GM19043 (cell line): ENCODE results near the gene DNAI2.

ENCODE experiments used
- ATAC-seq: cut with Tn5 transposase; IDR thresholded peaks from one replicate; pipeline ENCODE4 v1.9.1; 2021; ENCODE audit warnings: low read depth; ENCODE audit not compliant: unreplicated experiment

Gene DNAI2

DNA sequence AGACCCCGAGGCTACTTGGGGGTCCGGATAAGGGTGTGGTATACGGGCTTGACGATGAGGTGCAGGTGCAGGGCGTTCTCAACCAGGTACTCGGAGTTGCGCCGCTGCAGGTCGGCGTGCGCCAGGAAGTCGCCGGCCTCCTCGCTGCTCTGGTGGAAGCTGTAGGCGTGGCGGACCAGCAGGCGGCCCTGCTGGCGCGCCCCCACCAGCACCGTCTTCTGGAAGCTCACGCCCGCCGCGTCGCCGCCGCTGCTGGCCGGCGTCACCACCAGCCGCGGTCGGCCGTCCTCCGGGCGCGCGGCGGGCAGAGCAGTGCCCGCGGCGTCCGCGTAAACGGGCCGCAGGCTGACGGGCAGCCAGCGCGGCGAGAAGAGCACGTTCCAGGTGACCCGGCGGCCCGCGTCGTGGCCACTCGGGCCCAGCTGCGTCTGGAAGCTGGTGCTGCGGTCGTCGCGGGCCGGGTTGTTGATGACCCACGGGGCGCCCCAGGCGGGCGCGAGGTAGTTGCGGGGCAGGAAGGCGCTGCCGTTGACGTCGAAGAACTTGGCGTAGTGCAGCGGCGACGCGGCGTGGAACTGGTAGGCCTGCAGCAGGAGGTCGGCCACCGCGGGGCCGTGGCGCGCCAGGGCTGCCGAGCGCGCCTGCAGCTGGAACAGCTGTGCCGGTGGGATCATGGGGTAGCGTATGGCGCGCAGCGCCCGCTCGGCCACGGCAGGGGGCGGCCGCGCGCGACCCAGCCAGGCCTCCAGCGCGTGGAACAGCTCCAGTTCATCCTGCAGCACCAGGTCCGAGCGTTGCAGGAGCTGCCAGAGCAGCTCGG lies 82.8 kb downstream of the DNAI2 start:
- no peak for ATAC-seq

- ATAC-seq, result no peak
These were observed 83.4 kb downstream of the DNAI2 start for GRCh38 chr17:74357466-74357809.

GRCh38 chr17:74358697-74359096 lies 84.7 kb downstream of the DNAI2 start:
- ATAC-seq, result no peak

DNA sequence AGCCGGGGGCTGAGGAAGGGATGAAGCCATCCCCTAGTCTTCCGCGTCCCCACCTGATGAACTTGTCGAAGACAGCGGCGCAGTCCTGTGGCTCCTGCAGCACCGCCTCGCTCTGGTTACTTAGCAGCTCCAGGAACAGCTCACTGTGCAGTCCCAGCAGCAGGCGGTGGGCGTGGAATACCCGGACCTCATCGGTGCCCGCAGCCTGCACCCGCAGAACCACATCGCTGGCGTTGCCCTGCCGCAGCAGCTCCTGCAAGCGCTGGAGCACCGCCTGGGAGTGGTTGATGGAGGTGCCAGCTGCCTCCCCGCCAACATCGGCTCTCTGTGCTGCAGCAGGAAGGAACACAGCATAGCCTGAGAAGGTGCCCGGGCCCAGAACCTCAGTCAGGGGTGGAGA lies 85.9 kb downstream of the DNAI2 start:
- no peak for ATAC-seq

GRCh38 chr17:74360899-74361229 lies 86.8 kb downstream of the DNAI2 start:
- no peak for ATAC-seq

DNA sequence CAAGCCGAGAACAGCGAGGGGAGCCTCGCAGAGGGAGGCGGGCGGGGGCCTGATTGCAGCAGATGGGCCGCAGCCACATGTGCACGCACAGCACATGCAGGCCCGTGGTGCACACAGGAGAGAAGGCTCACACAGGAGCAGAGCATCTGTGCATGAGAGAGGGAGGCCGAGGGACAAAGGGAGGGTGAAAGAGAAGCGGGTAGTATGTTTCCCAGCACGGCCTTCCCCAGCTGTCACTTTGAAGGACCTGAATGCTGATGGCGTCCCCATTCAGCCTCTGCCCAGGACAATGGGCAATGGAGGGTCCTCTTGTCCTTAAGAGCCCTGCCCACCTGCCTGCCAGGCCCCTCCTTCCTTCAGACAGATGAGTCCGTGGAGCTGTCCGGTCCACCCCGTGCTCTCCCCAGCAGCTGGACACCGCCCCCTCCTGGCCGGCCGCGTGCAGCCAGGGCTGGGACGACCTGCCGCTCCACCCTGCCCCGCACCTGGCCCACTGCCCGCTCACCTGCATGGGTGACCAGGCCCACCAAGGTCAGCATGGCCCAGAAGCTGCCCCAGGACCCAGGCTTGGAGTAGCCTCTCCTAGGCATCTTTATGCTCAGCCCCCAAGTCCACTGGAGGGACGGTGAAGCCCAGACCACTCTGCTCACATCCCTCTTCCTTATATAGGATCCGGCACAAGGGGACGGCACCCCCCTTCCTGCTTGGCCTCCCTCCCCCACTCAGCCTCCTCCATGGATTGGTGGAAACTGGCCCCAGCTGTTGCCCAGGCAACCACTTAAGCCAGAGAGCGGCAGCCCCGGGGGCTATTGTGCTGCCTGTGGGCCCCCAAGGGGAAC lies 87.4 kb downstream of the DNAI2 start, which contains the start of gene BTBD17:
TSS of gene BTBD17 (minus strand) at position 639 of the 839 bp plus-strand sequence. CDS start at position 590, 49 bp downstream.
- ATAC-seq, result no peak

DNA sequence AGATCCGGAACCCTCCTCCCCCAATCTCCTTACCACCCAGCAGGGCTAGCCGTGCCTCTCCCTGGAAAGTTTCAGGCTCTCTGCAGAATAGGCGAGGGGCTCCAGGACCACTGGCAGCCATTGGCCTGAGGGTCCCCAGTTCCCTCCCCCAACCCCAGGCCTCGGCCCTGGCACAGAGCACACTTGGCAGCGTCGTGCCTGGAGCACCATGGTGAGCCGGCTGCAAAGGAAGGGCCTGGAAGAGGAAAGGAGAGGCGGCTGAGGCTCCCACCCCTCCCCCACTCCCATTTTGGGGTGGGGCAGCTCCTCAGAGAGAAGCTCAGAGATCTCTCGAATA lies 88.0 kb downstream of the DNAI2 start:
- no peak for ATAC-seq

DNA sequence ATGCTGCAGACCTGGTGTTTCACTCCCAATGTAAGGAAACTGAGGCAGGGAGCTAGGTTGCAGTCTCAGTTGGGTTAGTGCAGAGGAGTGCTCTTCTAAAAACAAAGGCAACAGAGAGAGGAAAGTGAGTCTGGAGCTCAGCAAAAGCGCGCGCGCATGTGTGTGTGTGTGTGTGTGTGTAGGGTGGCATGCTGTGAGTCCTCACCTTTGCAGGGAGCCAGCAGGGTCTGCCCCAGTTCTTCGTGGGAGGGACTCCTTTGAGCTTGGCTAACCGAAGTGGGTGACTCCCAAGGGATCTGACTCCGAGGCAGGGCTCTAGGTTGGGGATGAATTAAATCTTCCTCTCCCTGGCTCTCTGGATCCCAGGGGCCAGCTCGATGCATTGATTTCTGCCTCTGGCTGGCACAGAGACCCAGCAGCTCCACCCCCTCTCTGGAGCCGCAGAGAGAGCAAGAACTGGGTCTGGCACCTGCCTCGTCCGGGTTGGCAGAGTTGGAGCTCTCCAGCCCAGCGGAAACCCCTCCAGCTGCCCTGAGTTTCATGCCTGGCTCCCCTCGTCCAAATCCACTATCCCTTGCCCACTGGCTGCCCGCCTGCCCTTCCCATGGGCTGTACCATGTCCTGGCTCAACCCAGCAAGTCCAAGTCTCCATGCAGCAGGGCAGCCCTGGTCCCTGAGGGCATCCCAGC lies 88.9 kb downstream of the DNAI2 start:
- ATAC-seq, result no peak
